NCI-H187 treated with DMSO at 0.1 percent for 48 hours (cell line): ENCODE data around the gene GATA2.

Experiments used
- DNase-seq: peaks from one replicate; lab custom pipeline; 2025; lab: John Stamatoyannopoulos, UW

GATA2 gene

GRCh38 chr3:128432971-128433836 is 59.8 kb downstream of the GATA2 start:
- no peak for DNase-seq

GRCh38 chr3:128432301-128432970 is 60.6 kb downstream of the GATA2 start:
- no peak for DNase-seq

GRCh38 chr3:128431803-128432300 is 61.1 kb downstream of the GATA2 start:
- no peak for DNase-seq

GRCh38 chr3:128430731-128431130 is 62.3 kb downstream of the GATA2 start:
- DNase-seq = no peak

- DNase-seq = no peak
These were observed 62.7 kb downstream of the GATA2 start for GRCh38 chr3:128430301-128430700.

GRCh38 chr3:128429751-128430150 is 63.2 kb downstream of the GATA2 start:
- no peak for DNase-seq
